H1 (cell line): Measurements from ENCODE around the gene CHMP6.

Experiments
- BCL11A ChIP-seq, 2 experiments: IDR thresholded peaks; one replicate each; pipeline ENCODE4 v1.6.1; 2011; ENCODE audit warnings: low read depth in 2 of 2, low read length in 2 of 2, mild to moderate bottlenecking in 2 of 2
- CHD2 ChIP-seq: IDR thresholded peaks from 2 replicates; pipeline ENCODE4 v1.6.1; 2012; ENCODE audit warnings: low read length, improper control_type of control experiment
- CTCF ChIP-seq, 3 experiments: IDR thresholded peaks; 1 replicate in 2 of 3; 2 replicates in 1 of 3; pipeline versions ENCODE4 v1.5.1 to v1.6.1; 2011; ENCODE audit warnings: low read length in 3 of 3, mild to moderate bottlenecking in 3 of 3, inconsistent platforms in 2 of 3, low read depth in 1 of 3, moderate library complexity in 1 of 3; ENCODE audit not compliant: insufficient read depth in 1 of 3; ENCODE audit errors: control extremely low read depth in 1 of 3
- MAX ChIP-seq: IDR thresholded peaks from 2 replicates; pipeline ENCODE4 v1.6.1; 2012; ENCODE audit warnings: inconsistent platforms

GRCh38 chr17:80947200-80947940 lies 44.3 kb upstream of the CHMP6 start:
- TF ChIP-seq CTCF (IDR thresholded peaks at IDR 0.05; ENCODE audit: control extremely low read depth in 1 of 3, insufficient read depth in 1 of 3, low read depth in 1 of 3, low read length in 3 of 3): no peak
- no peak for TF ChIP-seq BCL11A (IDR thresholded peaks at IDR 0.05; ENCODE audit: low read depth in 2 of 2, low read length in 2 of 2)
- TF ChIP-seq MAX: no peak
- TF ChIP-seq CHD2: no peak
